ENCODE results near the gene OR52M1. TPM values are rescaled to one million over a fixed set of nuclear protein-coding genes. Genes with fewer than 3 reads are reported as not detected.

The OR52M1 gene
- total RNA-seq, 1 experiment from 2014 or later: not detected

- RAD21 ChIA-PET (ENCODE audit: low non-redundant PET in 1 of 2, low total read pairs in 2 of 2, uncharacterized antibody in 2 of 2, unreplicated experiment in 2 of 2): no interaction called here
- POLR2A ChIA-PET: no interaction called here
Observed at GRCh38 chr11:4496557-4497248, 48.3 kb upstream of the OR52M1 start.

More at GRCh38 chr11:4496557-4497248, 48.3 kb upstream of the OR52M1 start:
- no peak overlapping the region for H3K4me2 ChIP-seq (ENCODE audit: low read length)
- H3K9ac ChIP-seq (ENCODE audit: low read length): no peak overlapping the region
- H3K4me3 ChIP-seq (replicated peaks in 1 of 2; ENCODE audit: low read depth in 1 of 2, low read length in 2 of 2): no peak overlapping the region
- no peak overlapping the region for H2AFZ ChIP-seq (ENCODE audit: low read depth, low read length, poor library complexity, severe bottlenecking)
- ATAC-seq: no peak
- no peaks in the 10 kb centered on the region for H3K4me1 ChIP-seq (ENCODE audit: control insufficient read depth in 1 of 2, insufficient read depth in 2 of 2, low read length in 2 of 2)
- no peak overlapping the region for H3K27ac ChIP-seq (ENCODE audit: low read depth, low read length)
- H3K9me2 ChIP-seq (ENCODE audit: insufficient read depth): no peaks in the 10 kb centered on the region
- no peak for DNase-seq (ENCODE audit: low read depth, low spot score)
- H3K79me2 ChIP-seq (ENCODE audit: insufficient read depth, low read length): no peaks in the 10 kb centered on the region
- CTCF ChIA-PET: interaction anchor here (0.6 to 5.6 kb wide), 2 partner anchors 309 to 320 kb away, joined by 3 to 62 read pairs; no protein-coding TSS in a partner anchor
- intact Hi-C loops (cut with micrococcal nuclease): no loop called here
- H3K36me3 ChIP-seq (ENCODE audit: control insufficient read depth in 1 of 2, insufficient read depth in 2 of 2, low read length in 2 of 2): no peaks in the 10 kb centered on the region
- no peak for TF ChIP-seq FOSL1 (IDR thresholded peaks at IDR 0.05; ENCODE audit: low read depth)
- no peak for TF ChIP-seq EGR1 (IDR thresholded peaks at IDR 0.05; ENCODE audit: low read depth)
- no peak for TF ChIP-seq POLR2A (IDR thresholded peaks at IDR 0.05; ENCODE audit: borderline replicate concordance, extremely low read depth, insufficient read depth, insufficient read length)
- TF ChIP-seq CEBPB (IDR thresholded peaks at IDR 0.05; ENCODE audit: low read depth): no peak
- TF ChIP-seq CBX3 (IDR thresholded peaks at IDR 0.05; ENCODE audit: low read depth): no peak
- TF ChIP-seq, protein P1, sequence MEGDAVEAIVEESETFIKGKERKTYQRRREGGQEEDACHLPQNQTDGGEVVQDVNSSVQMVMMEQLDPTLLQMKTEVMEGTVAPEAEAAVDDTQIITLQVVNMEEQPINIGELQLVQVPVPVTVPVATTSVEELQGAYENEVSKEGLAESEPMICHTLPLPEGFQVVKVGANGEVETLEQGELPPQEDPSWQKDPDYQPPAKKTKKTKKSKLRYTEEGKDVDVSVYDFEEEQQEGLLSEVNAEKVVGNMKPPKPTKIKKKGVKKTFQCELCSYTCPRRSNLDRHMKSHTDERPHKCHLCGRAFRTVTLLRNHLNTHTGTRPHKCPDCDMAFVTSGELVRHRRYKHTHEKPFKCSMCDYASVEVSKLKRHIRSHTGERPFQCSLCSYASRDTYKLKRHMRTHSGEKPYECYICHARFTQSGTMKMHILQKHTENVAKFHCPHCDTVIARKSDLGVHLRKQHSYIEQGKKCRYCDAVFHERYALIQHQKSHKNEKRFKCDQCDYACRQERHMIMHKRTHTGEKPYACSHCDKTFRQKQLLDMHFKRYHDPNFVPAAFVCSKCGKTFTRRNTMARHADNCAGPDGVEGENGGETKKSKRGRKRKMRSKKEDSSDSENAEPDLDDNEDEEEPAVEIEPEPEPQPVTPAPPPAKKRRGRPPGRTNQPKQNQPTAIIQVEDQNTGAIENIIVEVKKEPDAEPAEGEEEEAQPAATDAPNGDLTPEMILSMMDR (IDR thresholded peaks at IDR 0.05 in 2 of 3, conservative IDR thresholded peaks at IDR 0.05 in 1 of 3; ENCODE audit: borderline replicate concordance in 1 of 3, insufficient read depth in 1 of 3, low read depth in 2 of 3, low read length in 2 of 3): no peak
- TF ChIP-seq YY1 (IDR thresholded peaks at IDR 0.05; ENCODE audit: extremely low read depth, insufficient replicate concordance, low read depth, low read length): no peak
- no peak for TF ChIP-seq MAX (IDR thresholded peaks at IDR 0.05)
- TF ChIP-seq, protein P2, sequence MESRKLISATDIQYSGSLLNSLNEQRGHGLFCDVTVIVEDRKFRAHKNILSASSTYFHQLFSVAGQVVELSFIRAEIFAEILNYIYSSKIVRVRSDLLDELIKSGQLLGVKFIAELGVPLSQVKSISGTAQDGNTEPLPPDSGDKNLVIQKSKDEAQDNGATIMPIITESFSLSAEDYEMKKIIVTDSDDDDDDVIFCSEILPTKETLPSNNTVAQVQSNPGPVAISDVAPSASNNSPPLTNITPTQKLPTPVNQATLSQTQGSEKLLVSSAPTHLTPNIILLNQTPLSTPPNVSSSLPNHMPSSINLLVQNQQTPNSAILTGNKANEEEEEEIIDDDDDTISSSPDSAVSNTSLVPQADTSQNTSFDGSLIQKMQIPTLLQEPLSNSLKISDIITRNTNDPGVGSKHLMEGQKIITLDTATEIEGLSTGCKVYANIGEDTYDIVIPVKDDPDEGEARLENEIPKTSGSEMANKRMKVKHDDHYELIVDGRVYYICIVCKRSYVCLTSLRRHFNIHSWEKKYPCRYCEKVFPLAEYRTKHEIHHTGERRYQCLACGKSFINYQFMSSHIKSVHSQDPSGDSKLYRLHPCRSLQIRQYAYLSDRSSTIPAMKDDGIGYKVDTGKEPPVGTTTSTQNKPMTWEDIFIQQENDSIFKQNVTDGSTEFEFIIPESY (IDR thresholded peaks at IDR 0.05; ENCODE audit: extremely low read depth, insufficient replicate concordance, low read length): no peak
- no peak for TF ChIP-seq ATF3 (IDR thresholded peaks at IDR 0.05)
- TF ChIP-seq TCF7L2 (IDR thresholded peaks at IDR 0.05; ENCODE audit: borderline replicate concordance, extremely low read depth, insufficient read depth, insufficient read length): no peak
- no peaks in the 10 kb centered on the region for H4K20me1 ChIP-seq (ENCODE audit: insufficient read depth)
- H3K9me3 ChIP-seq (ENCODE audit: control insufficient read depth in 1 of 2, insufficient read depth in 1 of 2, low read depth in 1 of 2, low read length in 2 of 2): no peaks in the 10 kb centered on the region
- BruUV-seq (replicated peaks): no TSS peak
- peaks cover 63% of the 10 kb centered on the region for H3K27me3 ChIP-seq (ENCODE audit: insufficient read depth, low read length)
